Measurements from ENCODE around the gene TRAPPC1. TPM values are rescaled to one million over a fixed set of nuclear protein-coding genes. Genes with fewer than 3 reads are reported as not detected.
A peak's percentile ranks its signal among the peaks of the same experiment; 100 is the strongest.

Gene TRAPPC1
- total RNA-seq, 2 experiments from 2014 or later, result 39.3 to 39.5 TPM

- Mint-ChIP-seq H3K4me1 (ENCODE audit: low read depth) (peaks cover 35% of the 10 kb centered on the region), H3K4me3 (peak overlapping the region; percentile 56)
- DNase-seq, result no peak
Observed at GRCh38 chr17:7935859-7936258, 4.1 kb upstream of the TRAPPC1 start.

GRCh38 chr17:7932949-7933348 is 1.2 kb upstream of the TRAPPC1 start:
- peak overlapping the region; percentile 97 for H3K4me3 Mint-ChIP-seq
- Histone ChIP-seq H3K27ac (ENCODE audit: low read depth in 1 of 2, low read length in 2 of 2) (no peak overlapping the region), H3K4me3 (ENCODE audit: low read length) (peak overlapping the region; percentile 94), H3K4me1 (ENCODE audit: insufficient read depth, low read length) (peaks cover 40% of the 10 kb centered on the region), H3K36me3 (ENCODE audit: insufficient read depth, low read length) (peaks cover 25% of the 10 kb centered on the region), H3K27me3 (ENCODE audit: control insufficient read depth in 1 of 2, insufficient read depth in 2 of 2, low read length in 2 of 2) (no peaks in the 10 kb centered on the region), H3K9me3 (ENCODE audit: control insufficient read depth in 1 of 2, insufficient read depth in 1 of 2, low read length in 2 of 2) (no peaks in the 10 kb centered on the region)
- intact Hi-C loops (cut with DNase I, micrococcal nuclease), result loop anchor here (1.0 to 5.0 kb wide), 5 partner anchors 11 to 316 kb away; partner anchors contain the start of genes CHD3 (in 1 of the 2) and RNF227 (in 1 of the 2)
- DNase-seq (peak in 4 of 14 experiments; percentile 21 to 68 (median 44)), ATAC-seq (ENCODE audit: poor library complexity) (no peak)
- no peak for TF ChIP-seq CTCF (IDR thresholded peaks at IDR 0.05)
- no peaks in the 10 kb centered on the region for H3K27me3 Mint-ChIP-seq
- H3K27ac Mint-ChIP-seq, result peak overlapping the region; percentile 90
- H3K36me3 Mint-ChIP-seq (ENCODE audit: low read depth), result peaks cover 47% of the 10 kb centered on the region
- peaks cover 49% of the 10 kb centered on the region for H3K4me1 Mint-ChIP-seq (ENCODE audit: low read depth)
- POLR2A ChIA-PET, result interaction anchor here (1.1 to 5.3 kb wide), 10 partner anchors 10 to 247 kb away, joined by 3 to 60 read pairs (median 13); partner anchors contain the start of genes CYB5D1, NAA38 and RNF227
- H3K9me3 Mint-ChIP-seq, result no peaks in the 10 kb centered on the region
- CTCF ChIA-PET, result interaction anchor here (0.9 to 2.6 kb wide), 9 partner anchors 11 to 245 kb away, joined by 3 to 12 read pairs (median 7); partner anchors contain the start of genes RNF227 and TP53

More at GRCh38 chr17:7935859-7936258, 4.1 kb upstream of the TRAPPC1 start:
- H3K27me3 ChIP-seq (ENCODE audit: control insufficient read depth in 1 of 2, insufficient read depth in 2 of 2, low read length in 2 of 2), result no peaks in the 10 kb centered on the region
- H3K27ac ChIP-seq (ENCODE audit: low read depth in 1 of 2, low read length in 2 of 2), result no peak overlapping the region
- no peak for ATAC-seq (ENCODE audit: poor library complexity)
- ChIA-PET POLR2A (no interaction called here), CTCF (interaction anchor here (1.4 to 1.6 kb wide), 2 partner anchors 14 to 53 kb away, joined by 3 read pairs; no protein-coding TSS in a partner anchor)
- H3K4me1 ChIP-seq (ENCODE audit: insufficient read depth, low read length), result peaks cover 25% of the 10 kb centered on the region
- H3K36me3 Mint-ChIP-seq (ENCODE audit: low read depth), result peaks cover 57% of the 10 kb centered on the region
- no peaks in the 10 kb centered on the region for H3K27me3 Mint-ChIP-seq
- intact Hi-C loops (cut with DNase I, micrococcal nuclease), result no loop called here
- H3K9me3 ChIP-seq (ENCODE audit: control insufficient read depth in 1 of 2, insufficient read depth in 1 of 2, low read length in 2 of 2), result no peaks in the 10 kb centered on the region
- H3K4me3 ChIP-seq (ENCODE audit: low read length), result no peak overlapping the region
- H3K36me3 ChIP-seq (ENCODE audit: insufficient read depth, low read length), result peaks cover 30% of the 10 kb centered on the region
- H3K27ac Mint-ChIP-seq, result no peak overlapping the region
- TF ChIP-seq CTCF (IDR thresholded peaks at IDR 0.05), result no peak
- H3K9me3 Mint-ChIP-seq, result no peaks in the 10 kb centered on the region

- intact Hi-C loops (cut with DNase I, micrococcal nuclease), result loop anchor here (1.0 to 5.0 kb wide), 5 partner anchors 10 to 315 kb away; partner anchors contain the start of genes CHD3 (in 1 of the 2) and RNF227 (in 1 of the 2)
- H3K36me3 Mint-ChIP-seq (ENCODE audit: low read depth), result peaks cover 51% of the 10 kb centered on the region
- TF ChIP-seq CTCF (IDR thresholded peaks at IDR 0.05), result no peak
- H3K4me1 Mint-ChIP-seq (ENCODE audit: low read depth), result peaks cover 52% of the 10 kb centered on the region
- peak; percentile 19 for ATAC-seq (ENCODE audit: poor library complexity)
- no peaks in the 10 kb centered on the region for H3K27me3 ChIP-seq (ENCODE audit: control insufficient read depth in 1 of 2, insufficient read depth in 2 of 2, low read length in 2 of 2)
- H3K27ac Mint-ChIP-seq, result peak overlapping the region; percentile 90
- H3K36me3 ChIP-seq (ENCODE audit: insufficient read depth, low read length), result peaks cover 25% of the 10 kb centered on the region
- H3K27me3 Mint-ChIP-seq, result no peaks in the 10 kb centered on the region
- ChIA-PET CTCF (interaction anchor here (0.9 to 2.6 kb wide), 9 partner anchors 10 to 245 kb away, joined by 3 to 12 read pairs (median 7); partner anchors contain the start of genes RNF227 and TP53), POLR2A (interaction anchor here (1.0 to 5.3 kb wide), 15 partner anchors 10 to 317 kb away, joined by 3 to 60 read pairs (median 7); partner anchors contain the start of genes CYB5D1, FXR2, NAA38 and RNF227)
- H3K9me3 Mint-ChIP-seq, result no peaks in the 10 kb centered on the region
- H3K4me1 ChIP-seq (ENCODE audit: insufficient read depth, low read length), result peaks cover 40% of the 10 kb centered on the region
- H3K9me3 ChIP-seq (ENCODE audit: control insufficient read depth in 1 of 2, insufficient read depth in 1 of 2, low read length in 2 of 2), result no peaks in the 10 kb centered on the region
- DNase-seq, result peak in 2 of 14 experiments; percentile 5 to 45
- H3K4me3 ChIP-seq (ENCODE audit: low read length), result peak overlapping the region; percentile 94
- H3K4me3 Mint-ChIP-seq, result peak overlapping the region; percentile 97
- peak overlapping the region; percentile 83 for H3K27ac ChIP-seq (ENCODE audit: low read depth in 1 of 2, low read length in 2 of 2)
Observed at GRCh38 chr17:7932483-7932891, 741 bp upstream of the TRAPPC1 start.

Measured in CD4-positive, alpha-beta T cell (primary cell).